ENCODE results near the gene GPRIN1. TPM values are rescaled to one million over a fixed set of nuclear protein-coding genes. Genes with fewer than 3 reads are reported as not detected.

Gene GPRIN1
- total and polyA plus RNA-seq, 3 donors from 2014 or later = 2.5 to 8.4 (median 5.7) TPM

DNA sequence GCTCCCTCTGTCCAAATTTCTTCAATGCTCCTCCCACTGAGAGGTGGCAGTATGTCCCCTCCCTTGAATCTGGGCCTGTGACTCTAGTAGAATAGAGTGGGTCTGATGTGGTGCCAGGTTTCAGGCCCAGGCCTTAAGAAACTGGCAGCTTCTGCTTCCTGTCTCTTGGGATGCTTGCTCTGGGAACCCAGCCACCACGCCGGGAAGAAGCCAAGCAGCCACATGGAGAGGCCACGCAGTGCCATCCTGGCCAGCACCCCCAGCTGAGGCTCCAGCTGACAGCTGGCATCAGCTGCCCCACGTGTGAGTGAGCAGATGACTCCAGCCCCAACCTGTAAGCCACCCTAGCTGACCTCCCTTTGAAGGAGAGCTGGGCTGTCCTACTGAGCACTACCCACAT, 30.0 kb upstream of the GPRIN1 start:
- no peak overlapping the region for H3K4me3 ChIP-seq
- H3K4me1 ChIP-seq = peaks cover 8% of the 10 kb centered on the region
- H3K9me3 ChIP-seq = no peaks in the 10 kb centered on the region
- TF ChIP-seq CTCF (IDR thresholded peaks at IDR 0.05) (no peak), POLR2A (IDR thresholded peaks at IDR 0.05) (no peak)
- 53% methylated on average over 2 to 4 of the region's 4 CpGs for WGBS, 2 donors
- intact Hi-C loops (cut with DNase I; ENCODE audit: low total_unique reads) = loop anchor here (10.0 kb wide), 1 partner anchor 95 kb away; the partner anchor contains the start of gene CDHR2
- H3K27ac ChIP-seq = no peak overlapping the region
- no peaks in the 10 kb centered on the region for H3K36me3 ChIP-seq (ENCODE audit: low read depth, missing control alignments)
- DNase-seq = no peak
- H3K27me3 ChIP-seq = no peaks in the 10 kb centered on the region

DNA sequence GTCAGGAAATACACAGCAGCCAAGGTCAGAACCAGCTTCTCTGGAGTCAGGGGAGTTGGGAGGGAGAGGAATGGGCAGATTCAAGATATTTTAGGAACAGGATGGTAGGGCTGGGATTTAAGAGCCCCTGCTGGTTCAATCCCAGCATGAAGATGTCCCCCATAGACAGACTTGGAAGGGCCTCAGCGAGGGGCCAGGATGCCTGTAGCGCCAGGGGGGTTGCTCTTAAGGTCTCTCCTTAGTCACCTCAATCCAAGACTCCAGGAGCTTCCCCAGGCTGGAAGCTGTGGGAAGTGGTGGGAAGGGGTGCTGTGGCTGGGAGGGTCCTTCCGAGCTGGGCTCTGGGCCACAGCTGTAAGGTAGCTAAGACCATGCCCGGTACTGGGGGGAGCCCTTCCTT, 29.3 kb upstream of the GPRIN1 start:
- intact Hi-C loops (cut with DNase I; ENCODE audit: low total_unique reads) = loop anchor here (10.0 kb wide), 1 partner anchor 94 kb away; the partner anchor contains the start of gene CDHR2
- Histone ChIP-seq H3K27ac (no peak overlapping the region), H3K9me3 (no peaks in the 10 kb centered on the region), H3K36me3 (ENCODE audit: low read depth, missing control alignments) (no peaks in the 10 kb centered on the region), H3K27me3 (no peaks in the 10 kb centered on the region), H3K4me1 (peaks cover 8% of the 10 kb centered on the region), H3K4me3 (no peak overlapping the region)
- no peak for DNase-seq
- 78 to 87% methylated on average over 1 to 3 of the region's 4 CpGs for WGBS, 2 donors
- TF ChIP-seq POLR2A (IDR thresholded peaks at IDR 0.05) (no peak), CTCF (IDR thresholded peaks at IDR 0.05) (no peak)

DNA sequence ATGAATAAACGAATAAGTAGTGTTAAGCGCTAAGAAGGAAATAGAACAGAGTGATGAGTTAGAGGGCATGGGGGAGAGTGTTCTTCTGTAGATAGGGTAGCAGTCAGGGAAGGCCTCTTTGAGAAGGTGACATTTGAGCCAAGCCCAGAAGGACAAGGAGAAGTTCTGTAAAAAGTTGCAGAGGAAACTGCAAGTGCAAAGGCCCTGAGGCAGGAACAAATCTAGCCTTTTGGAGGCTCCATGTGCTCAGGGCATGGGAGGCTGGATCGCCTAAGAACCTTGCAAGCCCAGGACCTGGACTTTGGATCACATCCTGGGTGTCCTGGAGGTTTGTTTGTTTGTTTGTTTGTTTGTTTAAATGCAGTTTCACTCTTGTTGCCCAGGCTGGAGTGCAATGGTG, 28.5 kb upstream of the GPRIN1 start:
- H3K4me1 ChIP-seq = peaks cover 6% of the 10 kb centered on the region
- no peak for TF ChIP-seq POLR2A (IDR thresholded peaks at IDR 0.05)
- TF ChIP-seq CTCF (IDR thresholded peaks at IDR 0.05) = no peak
- no peak for DNase-seq
- H3K27me3 ChIP-seq = no peaks in the 10 kb centered on the region
- WGBS, 2 donors = 90 to 100% methylated on average over 3 of the region's 3 CpGs
- no peak overlapping the region for H3K27ac ChIP-seq
- intact Hi-C loops (cut with DNase I; ENCODE audit: low total_unique reads) = loop anchor here (10.0 kb wide), 1 partner anchor 94 kb away; the partner anchor contains the start of gene CDHR2
- H3K36me3 ChIP-seq (ENCODE audit: low read depth, missing control alignments) = no peaks in the 10 kb centered on the region
- H3K9me3 ChIP-seq = no peaks in the 10 kb centered on the region
- H3K4me3 ChIP-seq = no peak overlapping the region

- no peaks in the 10 kb centered on the region for H3K27me3 ChIP-seq
- DNase-seq = no peak
- H3K4me3 ChIP-seq = no peak overlapping the region
- no peak for TF ChIP-seq POLR2A (IDR thresholded peaks at IDR 0.05)
- no peak for TF ChIP-seq CTCF (IDR thresholded peaks at IDR 0.05)
- intact Hi-C loops (cut with DNase I; ENCODE audit: low total_unique reads) = loop anchor here (10.0 kb wide), 1 partner anchor 93 kb away; the partner anchor contains the start of gene CDHR2
- WGBS, 2 donors = 53 to 54% methylated on average over 4 of the region's 4 CpGs
- H3K9me3 ChIP-seq = no peaks in the 10 kb centered on the region
- H3K4me1 ChIP-seq = no peaks in the 10 kb centered on the region
- no peaks in the 10 kb centered on the region for H3K36me3 ChIP-seq (ENCODE audit: low read depth, missing control alignments)
- H3K27ac ChIP-seq = no peak overlapping the region
Observed at GRCh38 chr5:176637556-176637955, 27.6 kb upstream of the GPRIN1 start.

DNA sequence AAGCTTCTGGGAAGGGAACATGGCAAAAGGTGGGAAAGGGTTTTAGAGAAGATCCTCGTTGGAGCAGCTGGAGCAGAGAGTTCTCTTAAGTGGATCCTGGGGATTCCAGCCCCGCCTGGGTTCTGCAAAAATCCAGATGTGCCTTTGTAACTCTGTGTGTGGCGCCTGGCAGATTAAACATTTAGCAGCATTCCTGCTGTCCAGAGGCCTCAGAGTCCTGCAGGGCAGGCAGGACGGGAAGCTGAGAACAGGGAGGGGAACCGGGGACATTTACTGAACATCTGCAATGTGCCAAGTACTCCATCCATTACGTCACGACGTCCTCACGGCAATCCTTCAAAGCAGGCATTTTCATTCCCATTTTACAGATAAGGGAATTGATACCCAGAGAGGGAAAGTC, 26.5 kb upstream of the GPRIN1 start:
- Histone ChIP-seq H3K4me1 (no peaks in the 10 kb centered on the region), H3K36me3 (ENCODE audit: low read depth, missing control alignments) (no peaks in the 10 kb centered on the region), H3K9me3 (no peaks in the 10 kb centered on the region), H3K4me3 (no peak overlapping the region), H3K27me3 (no peaks in the 10 kb centered on the region), H3K27ac (no peak overlapping the region)
- DNase-seq = no peak
- intact Hi-C loops (cut with DNase I; ENCODE audit: low total_unique reads) = loop anchor here (10.0 kb wide), 1 partner anchor 92 kb away; the partner anchor contains the start of gene CDHR2
- WGBS, 2 donors = 61 to 62% methylated on average over 9 of the region's 9 CpGs
- TF ChIP-seq CTCF (IDR thresholded peaks at IDR 0.05) = no peak
- TF ChIP-seq POLR2A (IDR thresholded peaks at IDR 0.05) = no peak

All from testis (tissue), 3 donors.